GM12878 (cell line): Measurements from ENCODE around the gene TMC4. TPM values are rescaled to one million over a fixed set of nuclear protein-coding genes. Genes with fewer than 3 reads are reported as not detected.

ENCODE experiments used
- ATAC-seq: fragments of 200-7000 bp; cut with Tn5 transposase; 3 replicates; pipeline ENCODE4 v1.9.1; 2020; ENCODE audit warnings: mild to moderate bottlenecking, moderate library complexity
- BruUV-seq: library from RNA; stranded (reverse); fragments of 400-500 nt; replicated peaks from 2 replicates; lab custom pipeline; 2021; lab: Mats Ljungman, UMichigan
- CTCF ChIA-PET: fragments of 300-600 bp; sonication (Branson Sonifier 250); formaldehyde crosslinking; extraction: SDS; loops from one replicate; lab custom pipeline; 2021; ENCODE audit warnings: inconsistent platforms; lab: Yijun Ruan, JAX
- POLR2A ChIA-PET: fragments of 350-600 bp; formaldehyde crosslinking; extraction: SDS; loops from one replicate; lab custom pipeline; 2021; ENCODE audit warnings: inconsistent platforms; lab: Charles Lee
- RAD21 ChIA-PET: fragments of 300-600 bp; sonication (Branson Sonifier 250); formaldehyde crosslinking; loops from one replicate; lab custom pipeline; 2023; ENCODE audit warnings: antibody characterized with exemption; ENCODE audit not compliant: unreplicated experiment; lab: Charles Lee
- SMC1A ChIA-PET: fragments of 300-600 bp; sonication (Branson Sonifier 250); formaldehyde crosslinking; loops from one replicate; lab custom pipeline; 2023; ENCODE audit not compliant: unreplicated experiment, uncharacterized antibody; lab: Charles Lee
- DNase-seq: peaks from one replicate; pipeline ENCODE4 v3.0.0-alpha.2; 2011; ENCODE audit warnings: low read depth, low spot score
- FAIRE-seq: peaks from 3 replicates; lab custom pipeline; 2011; peaks lifted over from hg19 to GRCh38; lab: Jason Lieb, UNC
- H2AFZ ChIP-seq: 2 replicates; pipeline ENCODE4 v1.6.0; 2011; ENCODE audit warnings: low read depth, low read length, control low read depth; ENCODE audit not compliant: control insufficient read depth
- H3K27ac ChIP-seq: 2 replicates; pipeline ENCODE4 v1.5.1; 2011; ENCODE audit warnings: control low read depth; ENCODE audit not compliant: control insufficient read depth, insufficient read depth
- H3K27me3 ChIP-seq, 2 experiments: replicated peaks in 1 of 2; 2 replicates each; pipeline versions ENCODE4 v1.6.0 to v1.6.1; 2011; ENCODE audit warnings: low read length in 1 of 2; ENCODE audit not compliant: control insufficient read depth in 2 of 2, insufficient read depth in 2 of 2
- H3K36me3 ChIP-seq, 2 experiments: 2 replicates each; pipeline ENCODE4 v1.5.1; 2011; ENCODE audit warnings: low read length in 1 of 2; ENCODE audit not compliant: control insufficient read depth in 2 of 2, insufficient read depth in 2 of 2
- H3K4me1 ChIP-seq: 2 replicates; pipeline ENCODE4 v1.6.1; 2011; ENCODE audit warnings: mild to moderate bottlenecking, low read length, moderate library complexity, mixed read lengths; ENCODE audit not compliant: control insufficient read depth, insufficient read depth
- H3K4me2 ChIP-seq: 2 replicates; pipeline ENCODE4 v1.6.0; 2011; ENCODE audit warnings: control low read depth; ENCODE audit not compliant: control insufficient read depth, insufficient read depth
- H3K4me3 ChIP-seq: fragments of 200-600 bp; sonication (generic); 2 replicates; pipeline ENCODE4 v1.5.1; 2016
- H3K79me2 ChIP-seq: 2 replicates; pipeline ENCODE4 v1.6.0; 2011; ENCODE audit warnings: low read length; ENCODE audit not compliant: control insufficient read depth, insufficient read depth
- H3K9ac ChIP-seq: 2 replicates; pipeline ENCODE4 v1.8.0; 2011; ENCODE audit warnings: low read length, control low read depth, mixed read lengths; ENCODE audit not compliant: control insufficient read depth, insufficient read depth
- H3K9me3 ChIP-seq: replicated peaks from 3 replicates; pipeline ENCODE4 v1.5.1; 2011; ENCODE audit warnings: mild to moderate bottlenecking, low read length; ENCODE audit not compliant: control insufficient read depth, insufficient read depth
- H4K20me1 ChIP-seq: 2 replicates; pipeline ENCODE4 v1.6.0; 2011; ENCODE audit not compliant: control insufficient read depth, insufficient read depth
- BRCA1 ChIP-seq: IDR thresholded peaks from 2 replicates; pipeline ENCODE4 v1.6.1; 2011; ENCODE audit warnings: low read depth, low read length, improper control_type of control experiment
- EGR1 ChIP-seq, 2 experiments: IDR thresholded peaks; 1 replicate in 1 of 2; 2 replicates in 1 of 2; pipeline ENCODE4 v1.6.1; 2011 to 2012; ENCODE audit warnings: low read depth in 2 of 2, low read length in 2 of 2, borderline replicate concordance in 1 of 2, mild to moderate bottlenecking in 1 of 2, moderate library complexity in 1 of 2
- JUNB ChIP-seq: IDR thresholded peaks from 2 replicates; pipeline ENCODE4 v1.6.1; 2016; ENCODE audit warnings: antibody characterized with exemption, mild to moderate bottlenecking
- KAT2A ChIP-seq: conservative IDR thresholded peaks from 2 replicates; pipeline ENCODE4 v1.6.1; 2011; ENCODE audit warnings: low read depth, low read length; ENCODE audit not compliant: control insufficient read depth
- SMC3 ChIP-seq: IDR thresholded peaks from 2 replicates; pipeline ENCODE4 v1.6.1; 2011; ENCODE audit warnings: low read length, improper control_type of control experiment, borderline replicate concordance
- ZNF217 ChIP-seq: fragments of 450-650 bp; IDR thresholded peaks from 2 replicates; pipeline ENCODE4 v1.6.1; 2017; ENCODE audit warnings: antibody characterized with exemption, mild to moderate bottlenecking
- WGBS: methylation state at CpG from one replicate; pipeline ENCODE4 v1.1.6; 2016; ENCODE audit warnings: low lambda C conversion rate; ENCODE audit not compliant: insufficient replicate concordance, insufficient coverage; ENCODE audit errors: missing lambda C conversion rate; 5-methylcytosine and 5-hydroxymethylcytosine counted together
- in situ Hi-C: fragments of 300-500 bp; cut with MboI; formaldehyde crosslinking; loops from 9 replicates; pipeline ENCODE4 v1.14.3; 2018; ENCODE audit warnings: mixed read lengths
- intact Hi-C: fragments of 100-400 bp; cut with micrococcal nuclease; formaldehyde crosslinking; loops from one replicate; pipeline ENCODE4 v1.14.2; 2022; ENCODE audit not compliant: unreplicated experiment
- polyA plus RNA-seq, 11 experiments: library from polyadenylated mRNA; depleted of rRNA in 4 of 11; unstranded in 6 of 11; stranded (reverse) in 5 of 11; fragments of >200 nt; fragmentation: Nextera tagmentation in 4 of 11; fragmentation: Illumina TruSeq in 1 of 11; extraction: Ambion mirVana in 4 of 11; extraction: Trizol in 1 of 11; gene quantifications; 1 replicate in 1 of 11; 2 replicates in 10 of 11; pipeline versions ENCODE4 v1.2.1 to v1.2.3, GENCODE V29; 2011 to 2016; ENCODE audit warnings: inconsistent platforms in 2 of 11, missing spikeins in 2 of 11, low read depth in 1 of 11
- total RNA-seq, 4 experiments: library from RNA; depleted of rRNA in 3 of 4; stranded (reverse); fragments of >200 nt in 3 of 4; fragmentation: Illumina TruSeq in 1 of 4; extraction: Trizol in 1 of 4; gene quantifications; 2 replicates each; pipeline versions ENCODE4 v1.2.1 to v1.2.3, GENCODE V29; 2013 to 2021
- TF ChIP-seq, protein P1 (sequence below): IDR thresholded peaks from 2 replicates; pipeline ENCODE4 v1.6.1; 2011; ENCODE audit warnings: mild to moderate bottlenecking, low read depth, low read length, moderate library complexity; ENCODE audit not compliant: insufficient replicate concordance

The TMC4 gene
- total and polyA plus RNA-seq, 10 of the 15 experiments (the other 5 are each of a cell fraction or from before 2014, with no cell fraction given): 0.33 to 0.83 (median 0.74) TPM; not detected in 7

DNA sequence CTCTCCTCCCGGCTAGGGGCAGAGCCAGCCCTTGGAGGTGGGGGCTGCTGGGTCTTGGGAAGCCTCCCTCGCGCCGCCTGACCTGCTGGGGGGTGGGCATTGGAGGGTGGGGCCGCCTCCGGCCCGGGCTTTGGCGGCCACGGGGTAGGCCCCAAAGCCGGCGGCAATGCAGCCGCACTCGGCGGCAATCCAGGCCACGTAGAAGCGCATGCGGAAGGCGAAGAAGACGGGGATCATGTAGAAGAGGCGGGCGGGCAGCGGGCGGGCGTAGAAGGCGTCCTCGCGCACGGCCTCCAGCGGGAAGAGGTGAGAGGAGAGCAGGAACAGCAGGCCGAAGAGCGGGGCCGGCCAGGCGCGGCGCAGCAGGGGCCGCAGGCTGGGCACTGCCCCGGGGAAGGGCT, 7.7 kb upstream of the TMC4 start:
- intact Hi-C loops: no loop called here
- Histone ChIP-seq H3K9ac (no peak overlapping the region), H3K4me2 (no peak overlapping the region), H4K20me1 (no peaks in the 10 kb centered on the region), H3K4me1 (no peaks in the 10 kb centered on the region), H2AFZ (no peak overlapping the region), H3K36me3 (peaks cover 0 to 3% of the 10 kb centered on the region in 2 experiments; a peak in 1 of 4 replicates), H3K9me3 (no peaks in the 10 kb centered on the region), H3K27me3 (no peaks in the 10 kb centered on the region), H3K27ac (no peak overlapping the region), H3K4me3 (no peak overlapping the region), H3K79me2 (no peaks in the 10 kb centered on the region)
- ChIA-PET SMC1A (no interaction called here), POLR2A (no interaction called here), RAD21 (no interaction called here), CTCF (interaction anchor here (1.1 kb wide), 1 partner anchor 210 kb away, joined by 3 read pairs; no protein-coding TSS in a partner anchor)
- FAIRE-seq (no peak), ATAC-seq (no peak), DNase-seq (no peak)
- BruUV-seq: no TSS peak
- TF ChIP-seq KAT2A (no peak), EGR1 (IDR thresholded peaks at IDR 0.05; ENCODE audit: borderline replicate concordance in 1 of 2, low read depth in 2 of 2, low read length in 2 of 2) (no peak), ZNF217 (no peak), BRCA1 (no peak), JUNB (no peak), SMC3 (no peak)
- TF ChIP-seq, protein P1, sequence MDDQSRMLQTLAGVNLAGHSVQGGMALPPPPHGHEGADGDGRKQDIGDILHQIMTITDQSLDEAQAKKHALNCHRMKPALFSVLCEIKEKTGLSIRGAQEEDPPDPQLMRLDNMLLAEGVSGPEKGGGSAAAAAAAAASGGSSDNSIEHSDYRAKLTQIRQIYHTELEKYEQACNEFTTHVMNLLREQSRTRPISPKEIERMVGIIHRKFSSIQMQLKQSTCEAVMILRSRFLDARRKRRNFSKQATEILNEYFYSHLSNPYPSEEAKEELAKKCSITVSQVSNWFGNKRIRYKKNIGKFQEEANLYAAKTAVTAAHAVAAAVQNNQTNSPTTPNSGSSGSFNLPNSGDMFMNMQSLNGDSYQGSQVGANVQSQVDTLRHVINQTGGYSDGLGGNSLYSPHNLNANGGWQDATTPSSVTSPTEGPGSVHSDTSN: no peak
- 94% methylated on average over 29 of the region's 37 CpGs for WGBS
- in situ Hi-C loops: no loop called here
